Activated CD8-positive, alpha-beta memory T cell treated with anti-CD3 and anti-CD28 coated beads, Interleukin-2, amount 50 U/mL, for 1 hour (primary cell): ENCODE measurements around the gene NCOR2.

ENCODE experiments used
- DNase-seq: peaks from one replicate; pipeline ENCODE4 v3.0.0-alpha.2; 2020; ENCODE audit errors: extremely low read depth

The NCOR2 gene

DNA sequence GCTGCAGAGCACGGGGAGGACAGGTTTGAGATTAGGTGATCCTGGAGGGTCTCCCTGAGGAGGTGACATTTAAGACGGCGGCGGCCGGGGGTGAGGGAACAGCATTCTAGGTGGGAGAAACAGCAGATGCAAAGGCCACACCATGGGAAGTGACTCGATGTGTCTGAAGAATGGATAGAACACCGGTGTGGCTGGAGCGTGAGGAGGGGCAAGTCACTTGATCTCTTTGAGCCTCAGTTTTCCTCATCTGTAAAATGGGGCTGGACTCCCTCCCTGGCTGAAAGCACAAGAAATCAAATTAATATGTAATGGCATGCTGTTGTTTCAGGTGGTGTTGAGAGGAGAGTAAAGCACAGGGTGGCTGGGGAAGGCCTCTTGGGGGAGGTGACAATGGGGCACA lies 10.0 kb upstream of the NCOR2 start:
- no peak for DNase-seq

DNA sequence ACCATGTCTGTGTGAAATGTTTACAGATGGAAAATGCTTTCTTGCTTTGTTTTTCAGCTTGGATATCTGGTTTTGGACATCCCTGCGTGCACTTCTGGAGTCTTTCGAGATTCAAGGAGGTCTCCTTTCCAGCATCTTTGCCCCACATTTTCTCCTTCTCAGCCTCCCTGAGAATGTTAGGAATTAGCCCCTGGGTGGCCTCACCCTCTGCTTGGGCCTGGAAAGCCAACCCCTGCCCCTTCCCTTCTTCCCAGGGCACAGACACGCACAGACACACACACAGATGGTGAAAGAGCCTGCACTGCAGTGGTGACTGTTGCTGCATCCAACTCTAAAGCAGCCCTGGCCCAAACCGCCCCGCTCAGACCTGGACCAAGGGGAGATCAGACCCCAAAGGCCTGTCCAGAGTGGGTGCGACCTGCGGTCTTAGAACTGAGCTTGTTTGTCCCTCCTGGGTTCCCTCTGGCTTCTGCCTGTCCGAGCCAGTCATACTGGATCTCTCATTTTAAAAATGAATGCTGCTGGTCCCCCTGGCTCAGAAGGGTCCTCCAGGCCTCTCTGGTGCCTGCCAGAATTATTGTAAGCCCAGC lies 8.7 kb upstream of the NCOR2 start:
- no peak for DNase-seq

DNA sequence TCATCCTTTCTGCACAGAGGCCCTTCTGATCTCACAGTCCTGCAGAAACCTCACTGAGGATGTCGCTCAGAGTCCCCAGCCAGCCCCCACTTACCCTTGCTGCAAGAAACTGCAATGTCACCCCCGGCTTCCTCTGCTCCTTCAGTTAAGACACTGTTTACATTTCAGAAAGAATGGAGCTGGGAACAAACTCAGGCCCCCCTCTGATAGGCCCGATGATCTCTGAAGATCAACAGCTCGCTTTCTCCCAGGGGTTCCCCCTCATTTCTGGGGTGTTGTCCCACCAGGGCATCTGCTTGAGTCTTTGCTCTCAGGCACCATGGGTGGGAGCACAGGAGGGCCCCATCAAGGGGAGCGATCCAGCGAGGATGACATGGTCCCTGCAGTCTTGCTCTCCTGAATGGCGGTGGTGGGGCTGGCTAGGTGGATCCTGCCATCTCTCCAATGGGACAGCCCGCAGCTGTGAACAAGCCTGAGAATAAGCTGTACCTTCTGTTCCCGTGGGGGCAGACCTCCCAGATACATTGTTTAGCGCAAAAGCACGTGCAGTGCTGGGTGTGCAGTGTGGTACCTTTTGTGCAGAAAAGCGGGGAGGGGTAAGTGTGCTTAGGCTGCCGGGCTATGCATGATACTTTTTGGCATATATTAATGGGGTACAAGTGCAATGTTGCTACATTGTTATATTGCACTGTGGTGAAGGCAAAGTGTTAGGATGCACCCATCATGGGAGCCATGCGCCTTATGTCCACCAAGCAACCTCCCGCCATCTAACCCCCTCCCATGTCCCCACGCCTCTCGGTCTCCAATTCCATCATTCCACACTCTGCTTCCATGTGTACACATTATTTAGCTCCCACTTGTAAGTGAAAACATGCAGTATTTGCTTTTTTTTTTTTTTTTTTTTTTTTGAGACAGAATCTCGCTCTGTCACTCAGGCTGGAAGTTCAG lies 6.7 kb upstream of the NCOR2 start:
- DNase-seq = no peak

DNA sequence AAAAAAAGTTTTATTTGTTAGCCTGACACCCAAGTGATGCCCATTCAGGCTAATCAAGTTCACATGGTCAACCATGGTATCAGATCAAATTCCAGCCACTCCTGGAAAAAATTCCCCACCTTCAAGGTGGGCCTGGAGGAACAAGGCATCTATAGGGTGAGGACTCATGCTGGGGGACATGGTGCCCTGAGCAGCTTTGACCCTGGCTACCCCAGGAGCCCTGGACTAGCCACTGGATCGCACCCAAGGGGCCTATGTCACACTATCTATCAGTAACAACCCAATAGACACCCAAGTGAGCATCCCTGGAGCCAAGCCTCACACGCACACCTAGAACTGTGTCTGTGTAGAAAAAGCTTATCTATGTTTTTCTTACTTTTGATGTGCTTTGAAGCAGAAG lies 4.1 kb upstream of the NCOR2 start:
- DNase-seq = no peak

DNA sequence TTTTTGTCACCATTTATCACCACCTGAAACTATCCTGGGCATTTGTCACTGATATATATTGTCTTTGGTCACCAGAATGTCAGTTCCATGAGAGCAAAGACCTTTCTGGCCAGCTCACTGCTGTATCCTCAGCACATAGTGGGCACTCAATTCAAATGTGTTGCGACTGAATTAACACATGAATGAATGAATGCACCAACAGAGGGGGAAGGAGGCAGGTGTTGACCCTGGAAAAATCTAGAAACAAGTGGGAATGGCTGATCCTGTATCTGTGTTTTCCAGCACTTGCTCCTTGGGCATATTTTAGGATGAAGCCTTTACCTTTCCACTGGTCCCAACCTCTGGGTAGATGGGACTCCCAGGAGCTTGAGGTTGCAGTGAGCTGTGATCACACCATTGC lies 3.4 kb upstream of the NCOR2 start:
- no peak for DNase-seq

DNA sequence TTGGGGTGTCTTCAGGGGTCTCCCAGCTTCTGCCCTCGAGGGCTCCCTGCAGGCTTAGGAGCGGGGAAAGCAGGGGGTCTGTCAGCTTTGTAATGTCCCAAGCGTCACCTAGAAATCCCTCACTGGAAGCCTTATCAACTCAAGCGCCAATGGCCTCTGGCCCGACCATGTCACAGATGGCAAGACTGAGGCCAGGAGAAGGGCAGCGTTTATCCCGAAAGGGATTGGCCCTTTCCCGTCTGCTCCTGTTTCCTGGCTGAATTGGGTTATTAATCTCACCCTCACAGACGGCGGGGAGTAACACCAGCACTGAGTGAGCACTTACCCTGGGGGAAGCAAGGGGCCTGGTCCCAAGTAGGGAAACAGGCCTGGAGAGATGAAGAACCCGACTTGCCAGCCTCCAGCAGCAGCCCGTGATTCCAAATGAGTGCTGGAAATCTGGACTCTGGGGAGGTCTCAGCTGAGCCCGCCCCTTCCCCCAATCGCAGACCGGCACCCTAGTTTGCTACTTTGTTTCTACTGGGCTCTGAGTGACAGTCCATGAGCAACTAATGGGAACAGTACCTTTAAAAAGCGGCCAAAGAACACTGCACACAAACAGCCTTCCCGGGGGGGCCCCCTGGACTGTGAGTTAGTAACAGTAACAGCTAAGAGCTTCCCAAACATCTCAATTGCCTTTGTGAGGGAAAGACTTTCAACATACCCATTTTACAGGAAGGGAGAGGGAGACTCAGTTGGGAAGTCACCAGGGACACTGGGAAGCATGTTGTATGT lies 2.1 kb upstream of the NCOR2 start:
- no peak for DNase-seq

DNA sequence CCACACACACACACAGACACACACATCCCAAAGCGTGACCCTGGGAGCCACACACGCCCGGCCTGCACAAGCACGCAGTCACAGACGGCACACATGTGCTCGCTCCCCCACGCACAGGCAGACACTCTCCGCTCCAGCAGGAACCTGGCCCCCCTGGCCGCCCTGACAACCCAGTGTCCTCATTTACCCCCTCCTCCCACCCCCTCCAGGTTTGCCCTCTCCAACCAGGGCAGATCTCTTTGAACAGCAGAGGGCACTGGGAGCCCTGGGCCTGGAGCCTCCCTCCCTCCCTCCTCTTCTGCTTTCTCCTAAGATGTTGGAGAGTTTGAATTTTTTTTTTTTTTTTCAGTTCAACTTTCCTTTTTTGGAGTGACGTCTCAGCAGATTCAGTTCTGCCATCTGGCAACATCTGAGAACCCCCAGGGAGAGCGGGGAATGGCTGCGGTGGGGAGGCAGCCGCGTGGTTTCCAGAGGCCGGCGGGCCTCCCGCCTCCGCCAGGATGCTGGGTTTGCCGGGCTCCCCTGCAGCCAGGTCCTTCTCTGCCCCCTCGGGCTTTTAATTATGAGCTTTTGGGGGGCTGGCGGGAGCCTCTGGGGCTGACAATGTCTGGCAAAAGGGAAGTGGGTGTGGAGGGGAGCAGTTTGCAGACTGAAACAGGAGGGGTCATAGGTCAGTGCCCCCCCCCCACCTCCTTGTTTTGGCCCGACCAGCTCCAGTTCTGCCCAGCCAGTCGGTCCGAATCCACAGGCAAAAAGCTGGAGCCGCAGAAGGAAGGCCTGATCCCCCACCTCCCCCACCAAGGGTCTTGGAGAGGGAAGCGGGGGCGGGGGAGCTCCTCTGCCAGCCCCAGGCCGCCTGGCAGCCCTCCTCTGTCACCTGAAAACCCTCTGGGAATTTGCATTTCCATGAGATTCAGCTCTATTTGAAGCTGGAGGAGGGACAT lies 1.3 kb upstream of the NCOR2 start:
- DNase-seq = no peak

DNA sequence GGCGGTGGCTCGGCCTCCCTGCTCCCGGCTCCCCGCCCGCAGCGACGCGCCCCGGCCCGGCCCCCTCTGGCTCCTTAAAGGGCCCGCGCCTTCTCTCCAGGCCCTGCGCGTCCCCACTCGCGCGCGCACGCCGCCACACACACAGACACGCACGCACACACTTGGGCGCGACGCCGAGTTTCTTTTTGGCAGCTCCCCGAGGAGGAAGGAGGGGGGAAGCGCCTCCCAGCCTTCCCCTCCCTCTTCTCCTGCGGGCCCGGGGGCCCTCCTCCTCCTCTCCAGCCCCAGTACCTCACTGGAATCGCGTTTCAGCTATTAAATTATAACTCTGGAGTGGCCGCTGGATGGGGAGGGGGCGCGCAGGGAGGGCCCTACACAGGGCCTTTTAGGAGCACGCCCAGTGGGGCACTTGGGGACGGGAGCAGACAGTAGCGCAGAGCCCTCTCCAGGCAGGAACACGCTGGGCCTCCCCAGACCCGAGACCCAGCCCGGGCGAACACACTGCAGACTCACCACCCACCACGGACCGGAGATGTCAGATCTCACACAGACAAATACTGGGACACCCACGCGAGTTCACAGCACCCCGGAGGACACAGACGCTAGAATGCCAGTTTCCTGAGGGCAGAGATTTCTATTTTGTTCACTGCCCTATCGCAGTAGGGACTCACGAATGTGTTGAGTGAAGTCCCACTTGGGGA lies 411 bp upstream of the NCOR2 start:
- no peak for DNase-seq

DNA sequence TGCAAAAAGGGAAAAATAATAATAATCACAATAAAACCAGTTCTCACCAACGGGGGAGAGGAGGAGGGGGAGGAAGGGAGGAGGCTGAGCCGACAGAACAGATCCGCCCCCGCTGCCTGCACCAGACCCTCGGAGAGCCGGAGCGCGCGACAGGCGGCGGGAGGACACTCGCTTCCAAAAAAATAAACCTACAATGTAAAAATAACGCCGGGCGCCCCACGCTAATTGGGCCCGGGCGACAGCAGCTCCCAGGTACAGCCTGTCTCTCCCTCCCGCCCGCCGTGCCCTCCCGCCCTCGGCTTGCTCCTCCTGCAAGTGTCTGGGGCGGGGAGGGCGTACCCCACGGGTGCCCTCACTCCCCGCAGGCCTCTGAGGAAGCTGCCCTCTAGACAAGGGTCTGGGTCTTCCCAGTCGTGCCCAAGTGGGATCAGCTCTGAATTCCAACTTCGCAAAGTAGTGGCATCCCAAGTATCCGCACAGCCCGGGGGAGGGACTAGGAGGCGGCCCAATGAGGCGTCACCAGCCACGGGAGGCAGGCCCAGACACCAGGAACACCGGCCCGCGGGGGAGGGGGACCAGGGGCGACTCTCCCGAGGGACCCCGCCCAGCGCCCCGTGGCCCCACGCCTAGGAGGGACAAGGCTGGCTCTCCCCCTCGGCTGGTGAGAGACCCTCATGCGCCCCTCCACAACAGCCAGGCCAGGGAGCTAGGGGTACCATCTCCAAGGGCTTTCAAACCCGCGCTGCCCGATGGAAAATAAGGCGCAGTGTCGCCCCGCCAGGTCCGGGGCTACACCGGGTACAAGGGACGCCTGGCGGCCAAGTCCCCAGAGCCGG lies 1.0 kb downstream of the NCOR2 start:
- no peak for DNase-seq

DNA sequence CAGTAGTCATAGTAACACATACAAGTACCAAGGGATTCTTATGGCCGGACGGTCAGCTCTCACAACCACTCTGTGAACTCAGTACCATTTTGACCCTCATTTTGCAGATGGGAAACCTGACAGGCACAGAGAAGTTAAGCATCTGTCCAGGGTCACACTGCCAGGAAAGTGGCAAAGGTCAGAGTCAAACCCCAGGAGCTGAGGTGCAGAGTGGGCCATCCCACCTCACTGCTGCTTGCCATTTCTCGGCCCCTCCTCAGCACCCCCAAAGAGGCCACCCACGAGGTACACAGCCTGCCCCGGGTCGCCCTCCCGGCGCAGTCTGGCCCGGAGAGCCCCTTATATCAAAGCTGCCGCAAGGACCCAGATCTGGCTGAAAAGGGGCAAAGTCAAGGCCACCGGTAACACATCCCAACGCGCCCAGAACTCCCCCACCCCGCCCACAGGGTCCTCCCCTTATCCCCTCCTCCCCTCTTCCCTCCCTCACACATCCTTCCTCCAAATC lies 1.7 kb downstream of the NCOR2 start:
- DNase-seq = no peak

DNA sequence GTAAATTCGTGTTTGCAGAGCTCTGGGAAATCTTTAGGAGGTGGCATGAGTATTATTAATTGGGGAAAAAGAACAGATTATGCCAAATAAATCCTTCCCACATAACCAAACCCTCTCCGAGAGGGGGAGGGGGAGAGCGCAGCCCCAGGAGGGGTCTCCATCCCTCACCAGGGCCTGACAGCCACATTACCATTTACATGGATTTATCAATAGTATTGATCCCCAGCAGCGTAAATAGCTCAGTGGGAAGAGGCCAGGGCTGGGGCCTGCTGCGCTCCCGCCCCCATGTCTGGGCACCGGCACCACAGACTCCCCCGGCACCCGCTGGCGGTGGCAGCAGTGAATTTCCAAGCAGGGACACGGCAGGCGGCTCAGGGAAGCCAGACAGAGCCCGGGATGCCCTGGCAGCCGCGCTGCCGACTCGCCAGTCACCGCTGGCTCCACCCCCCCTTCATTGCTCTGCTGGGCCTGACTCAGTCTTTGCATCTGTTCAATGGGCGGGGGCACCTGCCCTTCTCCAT lies 2.4 kb downstream of the NCOR2 start:
- DNase-seq = no peak

DNA sequence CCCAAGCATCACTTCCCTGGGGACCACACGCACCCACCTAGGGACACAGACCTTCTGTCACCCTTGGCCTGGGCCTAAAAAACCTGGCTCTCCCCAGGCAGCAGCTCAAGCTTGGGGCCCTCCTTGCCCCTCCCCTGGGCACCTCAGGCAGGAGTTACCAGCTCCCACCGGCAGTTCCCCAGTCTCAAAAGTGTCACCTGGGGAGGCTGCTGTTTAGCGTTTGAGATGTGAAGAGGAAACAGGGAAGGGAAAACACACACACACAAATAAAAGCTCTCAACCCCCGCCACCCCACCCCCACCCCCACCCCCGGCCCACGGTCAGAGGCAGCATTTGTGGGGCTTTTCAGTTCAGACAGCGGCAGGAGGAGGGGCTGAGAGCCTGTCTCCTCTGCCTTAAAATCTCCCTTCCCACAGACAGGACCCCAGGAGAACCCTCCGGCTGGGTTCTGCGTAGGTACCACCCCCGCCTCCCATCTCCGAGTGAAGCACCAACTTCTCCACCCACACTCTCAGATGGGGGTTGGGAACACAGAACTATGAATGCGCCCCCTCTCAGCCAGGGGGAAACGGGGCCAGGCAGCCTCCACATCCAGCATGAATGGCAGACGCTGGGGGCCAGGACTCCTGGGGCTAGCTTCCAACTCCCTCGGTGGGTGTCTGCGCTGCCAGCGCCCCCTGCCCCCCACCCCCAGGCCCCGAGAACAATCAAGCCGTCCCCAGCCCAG lies 3.0 kb downstream of the NCOR2 start:
- no peak for DNase-seq

DNA sequence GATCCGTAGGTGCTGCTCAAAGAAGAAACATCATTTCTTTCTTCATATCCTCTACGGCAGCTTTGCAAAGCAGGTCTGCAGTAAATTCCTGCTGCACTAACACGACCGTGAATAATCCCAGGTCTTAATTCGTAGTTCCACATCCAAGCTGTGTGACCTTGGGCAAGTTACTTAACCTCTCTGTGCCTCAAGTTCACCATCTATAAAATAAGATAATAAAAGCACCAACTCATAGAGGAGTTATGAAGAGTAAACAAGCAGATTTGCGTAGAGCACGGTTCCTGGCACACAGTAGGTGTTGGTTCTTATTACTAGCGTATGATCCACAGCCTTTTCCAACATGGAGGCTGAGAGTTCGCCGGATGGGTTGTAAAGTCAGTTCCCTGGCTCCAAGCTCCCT lies 3.6 kb downstream of the NCOR2 start:
- DNase-seq = no peak

DNA sequence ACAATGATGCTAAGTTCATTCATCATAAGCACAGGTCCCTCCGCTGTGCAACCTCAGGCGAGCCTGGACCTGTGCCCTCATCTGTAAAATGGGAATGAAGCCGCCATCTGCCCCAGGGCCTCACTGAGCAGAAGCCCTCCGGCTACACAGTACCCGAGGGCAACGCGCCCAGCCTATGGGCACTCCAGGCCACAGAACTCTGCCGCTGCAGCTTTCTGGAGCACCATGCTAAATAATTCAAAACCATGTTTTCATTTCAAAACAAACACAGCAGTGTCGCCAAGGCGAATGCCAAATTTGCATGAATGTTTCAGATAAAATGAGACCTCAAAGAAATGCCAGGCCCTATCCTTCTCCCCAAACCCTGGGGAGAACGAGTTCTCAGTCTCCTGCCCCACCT lies 4.0 kb downstream of the NCOR2 start:
- no peak for DNase-seq

DNA sequence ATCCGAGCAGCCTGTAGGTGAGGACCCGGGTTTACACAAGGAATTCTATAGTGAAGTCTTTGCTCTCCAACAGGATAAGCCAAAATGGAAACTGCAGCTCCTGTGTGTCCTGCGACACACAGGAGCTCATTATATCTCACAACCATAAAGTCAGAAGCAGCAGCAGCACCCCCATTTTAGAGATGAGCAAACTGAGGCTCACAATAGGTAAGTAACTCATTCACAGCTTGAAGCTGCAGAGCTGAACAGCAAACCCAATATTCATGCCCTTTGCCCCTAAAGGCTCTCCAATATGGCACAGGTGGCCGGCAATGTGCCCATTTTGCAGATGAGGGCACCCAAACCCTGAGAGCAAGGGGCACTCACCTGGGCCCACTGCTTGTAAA lies 4.6 kb downstream of the NCOR2 start:
- no peak for DNase-seq

DNA sequence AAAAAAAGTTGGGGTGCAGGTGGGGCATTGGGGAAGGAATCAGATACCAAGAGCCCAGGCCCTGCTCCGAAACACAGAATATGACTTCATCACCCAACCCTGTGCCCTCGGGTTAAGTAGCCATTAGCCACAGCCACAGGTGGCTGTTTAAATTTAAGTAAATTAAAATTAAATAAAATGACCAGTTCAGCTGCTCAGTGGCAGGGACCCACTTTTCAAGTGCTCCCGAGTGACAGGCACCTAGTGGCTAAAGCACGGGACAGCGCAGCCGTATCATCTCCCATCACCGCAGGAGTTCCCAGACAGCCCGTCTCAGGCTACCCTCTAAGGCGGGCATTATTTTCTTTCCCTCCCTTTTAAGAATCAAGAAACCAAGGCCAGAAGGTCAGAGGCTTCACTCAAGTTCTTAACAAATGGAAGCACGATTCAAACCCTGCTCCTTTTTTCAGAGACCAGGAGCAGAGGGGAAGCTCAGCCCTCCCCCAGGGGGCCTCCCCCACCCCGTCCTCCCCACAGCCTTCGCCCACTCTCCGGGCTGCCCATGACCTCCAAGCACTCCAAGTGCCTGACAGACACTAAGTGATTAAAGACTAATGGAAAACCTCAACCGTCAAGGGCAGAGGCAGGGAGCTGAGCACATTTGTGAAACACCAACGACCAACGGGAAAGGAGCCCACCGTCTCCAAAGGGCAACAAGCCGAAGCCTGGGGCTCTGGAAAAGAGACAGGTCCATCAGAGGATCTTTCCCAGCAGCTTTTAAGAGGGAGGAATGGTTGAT lies 5.2 kb downstream of the NCOR2 start:
- no peak for DNase-seq

DNA sequence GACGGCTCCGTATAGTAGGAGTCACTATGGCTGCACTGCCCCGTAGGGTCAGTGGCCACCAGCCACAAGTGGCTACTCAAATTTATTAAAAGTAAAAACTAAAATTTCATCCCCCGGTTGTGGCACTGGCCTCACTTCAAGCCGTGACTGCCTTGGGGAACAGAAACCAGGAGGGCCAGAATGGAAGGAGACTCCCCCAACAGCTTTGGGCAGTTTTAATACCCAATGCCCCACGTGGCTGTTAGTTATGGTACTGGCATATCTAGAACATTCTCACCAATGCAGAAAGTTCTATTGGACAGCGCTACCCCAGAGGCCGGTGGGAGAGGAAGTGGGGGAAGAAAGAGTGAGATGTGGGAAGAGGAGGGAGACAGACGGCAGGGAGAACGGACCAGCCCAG lies 6.2 kb downstream of the NCOR2 start:
- no peak for DNase-seq
